ENCODE data around the gene AKAP8L.

Gene AKAP8L

DNA sequence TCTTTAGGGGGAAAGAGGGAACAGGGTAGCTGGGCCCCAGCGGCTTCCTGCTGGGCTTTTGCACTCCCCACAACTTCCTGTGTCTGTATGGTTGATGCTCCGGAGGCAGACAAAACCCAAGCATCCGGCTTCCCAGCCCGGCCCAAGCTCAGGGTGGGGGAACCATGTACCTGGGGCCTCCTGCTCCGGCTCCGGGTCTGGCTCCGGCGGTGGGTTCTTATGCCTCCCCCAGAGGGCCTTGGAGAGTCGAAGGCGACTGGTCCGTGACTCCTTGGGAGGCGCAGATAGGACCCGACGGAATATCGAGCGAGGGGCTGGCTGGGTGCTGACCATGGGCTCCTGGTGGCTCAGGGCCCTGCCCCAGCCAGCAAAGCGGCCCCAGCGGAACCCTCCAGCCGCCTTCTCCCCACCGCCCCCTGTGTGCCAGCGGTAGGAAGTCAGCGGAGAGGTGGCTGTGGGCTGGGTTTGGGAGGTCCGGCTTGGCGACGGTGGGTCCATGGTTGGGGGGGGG, 45.1 kb upstream of the AKAP8L start:
- Histone ChIP-seq H3K4me3 (ENCODE audit: low read depth in 1 of 2, low read length in 1 of 2) (peak overlapping the region; percentile 82 to 88), H3K36me3 (peaks cover 29% of the 10 kb centered on the region), H3K9me3 (no peaks in the 10 kb centered on the region), H3K4me1 (ENCODE audit: control insufficient read depth in 1 of 2, insufficient read depth in 1 of 2, low read depth in 1 of 2, low read length in 1 of 2) (peaks cover 54 to 55% of the 10 kb centered on the region in 2 experiments), H3K27me3 (peaks cover 10% of the 10 kb centered on the region), H3K27ac (peak overlapping the region; percentile 96)
- TF ChIP-seq CTCF (IDR thresholded peaks at IDR 0.05) = no peak

- Histone ChIP-seq H3K27ac (peak overlapping the region; percentile 3), H3K36me3 (peaks cover 48% of the 10 kb centered on the region), H3K27me3 (no peaks in the 10 kb centered on the region), H3K4me1 (ENCODE audit: control insufficient read depth in 1 of 2, insufficient read depth in 1 of 2, low read depth in 1 of 2, low read length in 1 of 2) (peaks cover 37 to 38% of the 10 kb centered on the region in 2 experiments), H3K9me3 (no peaks in the 10 kb centered on the region), H3K4me3 (ENCODE audit: low read depth in 1 of 2, low read length in 1 of 2) (no peak overlapping the region)
- TF ChIP-seq CTCF (IDR thresholded peaks at IDR 0.05) = no peak
Measured at GRCh38 chr19:15461694-15462093, 42.9 kb upstream of the AKAP8L start.

DNA sequence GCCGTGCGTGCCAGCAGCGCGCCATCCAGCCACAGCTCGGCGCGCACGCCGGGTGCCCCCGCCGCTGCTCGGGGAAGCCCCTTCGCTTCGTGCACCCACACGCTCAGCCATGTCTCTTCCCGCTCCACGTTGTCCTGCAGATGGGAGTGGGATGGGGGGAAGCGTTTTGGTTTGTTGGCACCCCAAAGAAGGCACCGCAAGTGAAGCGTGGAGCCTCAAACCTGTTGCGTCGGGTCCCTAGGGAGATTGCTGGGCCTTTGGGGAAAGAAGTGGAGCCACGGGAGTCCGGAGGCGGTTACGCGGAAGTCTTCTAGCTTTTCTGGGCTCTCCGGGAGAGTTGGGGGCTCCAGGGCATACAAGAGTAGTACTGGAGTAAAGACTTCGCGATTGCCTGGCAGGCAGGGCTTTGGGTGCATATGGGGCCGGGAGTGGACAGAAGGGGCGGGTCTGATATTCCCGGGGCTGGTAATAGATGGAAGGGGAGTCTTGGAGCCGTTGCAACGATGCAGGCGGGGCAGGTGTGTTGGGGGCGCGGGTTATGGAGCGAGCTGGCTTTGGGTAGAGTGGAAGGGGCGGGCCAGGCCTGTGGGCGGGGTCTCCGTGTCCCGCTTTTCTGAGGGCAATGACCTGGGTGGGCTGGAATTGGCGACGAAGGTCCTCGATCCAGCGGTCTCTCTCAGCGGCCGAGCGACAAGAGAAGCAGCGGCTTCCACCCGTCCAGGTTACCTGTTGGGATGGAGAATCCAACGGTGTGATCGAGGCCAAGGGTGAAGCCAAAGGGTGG, 39.1 kb upstream of the AKAP8L start:
- no peak for TF ChIP-seq CTCF (IDR thresholded peaks at IDR 0.05)
- Histone ChIP-seq H3K4me3 (ENCODE audit: low read depth in 1 of 2, low read length in 1 of 2) (no peak overlapping the region), H3K27ac (no peak overlapping the region), H3K9me3 (no peaks in the 10 kb centered on the region), H3K36me3 (peaks cover 86% of the 10 kb centered on the region), H3K27me3 (no peaks in the 10 kb centered on the region), H3K4me1 (ENCODE audit: control insufficient read depth in 1 of 2, insufficient read depth in 1 of 2, low read depth in 1 of 2, low read length in 1 of 2) (peaks cover 10 to 14% of the 10 kb centered on the region in 2 experiments)

GRCh38 chr19:15456871-15457700, 38.3 kb upstream of the AKAP8L start:
- H3K4me1 ChIP-seq (ENCODE audit: control insufficient read depth in 1 of 2, insufficient read depth in 1 of 2, low read depth in 1 of 2, low read length in 1 of 2) = peaks cover 3 to 6% of the 10 kb centered on the region in 2 experiments
- no peak overlapping the region for H3K27ac ChIP-seq
- H3K27me3 ChIP-seq = no peaks in the 10 kb centered on the region
- H3K36me3 ChIP-seq = peaks cover 94% of the 10 kb centered on the region
- no peak for TF ChIP-seq CTCF (IDR thresholded peaks at IDR 0.05)
- H3K4me3 ChIP-seq (ENCODE audit: low read depth in 1 of 2, low read length in 1 of 2) = no peak overlapping the region
- no peaks in the 10 kb centered on the region for H3K9me3 ChIP-seq

DNA sequence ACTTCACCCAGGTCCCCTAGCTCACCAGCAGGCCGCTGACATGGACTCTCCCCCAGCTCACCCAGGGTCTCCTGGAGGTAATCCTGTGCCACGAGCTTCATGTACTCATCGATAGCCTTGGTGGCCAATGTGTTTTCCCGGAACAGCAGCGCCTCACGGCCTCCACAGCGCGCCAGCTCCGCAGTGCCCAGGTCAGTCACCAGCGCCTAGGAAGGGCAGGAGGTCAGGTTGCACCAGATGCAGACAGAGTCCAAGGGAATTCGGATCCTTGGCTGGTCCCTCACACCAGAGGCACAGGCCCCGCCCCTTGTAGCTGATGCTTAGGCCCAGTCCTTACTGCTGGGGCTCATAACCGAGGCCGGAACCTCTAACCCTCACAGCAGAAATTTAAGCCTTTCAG, 37.7 kb upstream of the AKAP8L start:
- TF ChIP-seq CTCF (IDR thresholded peaks at IDR 0.05) = no peak
- Histone ChIP-seq H3K9me3 (no peaks in the 10 kb centered on the region), H3K27me3 (no peaks in the 10 kb centered on the region), H3K27ac (no peak overlapping the region), H3K4me1 (ENCODE audit: control insufficient read depth in 1 of 2, insufficient read depth in 1 of 2, low read depth in 1 of 2, low read length in 1 of 2) (peaks cover 0 to under 1% of the 10 kb centered on the region in 2 experiments), H3K36me3 (peaks cover 98% of the 10 kb centered on the region), H3K4me3 (ENCODE audit: low read depth in 1 of 2, low read length in 1 of 2) (no peak overlapping the region)

Measured in neutrophil (primary cell).